Endodermal cell (in vitro differentiated cells): Measurements from ENCODE around the gene NFKB1. TPM values are rescaled to one million over a fixed set of nuclear protein-coding genes. Genes with fewer than 3 reads are reported as not detected.
A peak's percentile ranks its signal among the peaks of the same experiment; 100 is the strongest.
"Not testable (repeated sequence)": the region's sequence is repeated elsewhere in the genome, so short reads cannot be mapped to it uniquely, and the experiment has no call there.

Experiments
- DNase-seq: peaks from one replicate; pipeline ENCODE4 v3.0.0-alpha.2; 2017
- H3K27ac ChIP-seq: 2 replicates; pipeline ENCODE4 v1.5.1; 2013; ENCODE audit warnings: mild to moderate bottlenecking, low read depth, low read length, moderate library complexity
- H3K27me3 ChIP-seq: 2 replicates; pipeline ENCODE4 v1.6.1; 2013; ENCODE audit warnings: mild to moderate bottlenecking, low read length, moderate library complexity; ENCODE audit not compliant: insufficient read depth, control insufficient read depth, poor library complexity, severe bottlenecking
- H3K36me3 ChIP-seq: 2 replicates; pipeline ENCODE4 v1.7.0; 2013; ENCODE audit warnings: mild to moderate bottlenecking, low read length, moderate library complexity; ENCODE audit not compliant: control insufficient read depth, insufficient read depth
- H3K4me1 ChIP-seq: one replicate; pipeline ENCODE4 v1.7.0; 2013; ENCODE audit warnings: low read length; ENCODE audit not compliant: control insufficient read depth, insufficient read depth
- H3K4me3 ChIP-seq: 2 replicates; pipeline ENCODE4 v1.5.1; 2013; ENCODE audit warnings: mild to moderate bottlenecking, low read length, moderate library complexity
- H3K9ac ChIP-seq: 2 replicates; pipeline ENCODE4 v1.6.1; 2013; ENCODE audit warnings: mild to moderate bottlenecking, low read length, moderate library complexity; ENCODE audit not compliant: poor library complexity, severe bottlenecking; ENCODE audit errors: extremely low read depth
- H3K9me3 ChIP-seq: 2 replicates; pipeline ENCODE4 v1.6.1; 2013; ENCODE audit warnings: mild to moderate bottlenecking, low read length, moderate library complexity; ENCODE audit not compliant: control insufficient read depth
- H3K27ac Mint-ChIP-seq: 2 replicates; pipeline ENCODE4 v1.8.0; 2020; ENCODE audit warnings: mixed read lengths
- H3K27me3 Mint-ChIP-seq: 2 replicates; pipeline ENCODE4 v1.8.0; 2021; ENCODE audit warnings: mild to moderate bottlenecking, mixed read lengths; ENCODE audit not compliant: insufficient read depth
- H3K36me3 Mint-ChIP-seq: 2 replicates; pipeline ENCODE4 v1.8.0; 2020; ENCODE audit warnings: low read depth, mixed read lengths
- H3K4me1 Mint-ChIP-seq: 2 replicates; pipeline ENCODE4 v1.8.0; 2020; ENCODE audit warnings: mixed read lengths
- H3K4me3 Mint-ChIP-seq: 2 replicates; pipeline ENCODE4 v1.8.0; 2020; ENCODE audit warnings: mild to moderate bottlenecking, moderate library complexity, mixed read lengths
- H3K9me3 Mint-ChIP-seq: 2 replicates; pipeline ENCODE4 v1.8.0; 2020; ENCODE audit warnings: mild to moderate bottlenecking, mixed read lengths
- CTCF ChIP-seq: fragments of 200-600 bp; sonication (generic); conservative IDR thresholded peaks from 2 replicates; pipeline ENCODE4 v1.5.0; 2021; ENCODE audit warnings: antibody characterized with exemption, mild to moderate bottlenecking
- WGBS, 2 experiments: methylation state at CpG; one replicate each; pipeline versions ENCODE4 v1.1.5 to v1.1.7; 2013; ENCODE audit warnings: missing lambda C conversion rate in 2 of 2, mixed read lengths in 1 of 2; ENCODE audit not compliant: insufficient coverage in 1 of 2, insufficient read length in 1 of 2; 5-methylcytosine and 5-hydroxymethylcytosine counted together
- total RNA-seq, 2 donors: library from RNA; stranded (reverse); fragmentation: NEBNext Ultra II Directional in 1 of 2; extraction: Animal tissue kit (Norgen Biotek cat#: 25700) in 1 of 2; gene quantifications; 2 replicates in 1 of 2; 3 replicates in 1 of 2; pipeline ENCODE4 v1.2.1, GENCODE V29; 2021

Gene NFKB1
- total RNA-seq, 2 donors from 2014 or later, result 4.4 to 5.6 TPM

- Mint-ChIP-seq H3K4me1 (peaks cover 4% of the 10 kb centered on the region), H3K9me3 (no peaks in the 10 kb centered on the region), H3K4me3 (no peak overlapping the region), H3K27ac (peak overlapping the region; percentile 5), H3K27me3 (no peaks in the 10 kb centered on the region), H3K36me3 (peaks cover 11% of the 10 kb centered on the region)
- Histone ChIP-seq H3K4me3 (no peak overlapping the region), H3K36me3 (peaks cover 9% of the 10 kb centered on the region), H3K27me3 (no peaks in the 10 kb centered on the region), H3K9me3 (no peaks in the 10 kb centered on the region), H3K9ac (no peak overlapping the region), H3K4me1 (no peaks in the 10 kb centered on the region), H3K27ac (no peak overlapping the region)
- WGBS, 2 experiments, result 86 to 90% methylated on average over 6 to 11 of the region's 11 CpGs
- DNase-seq, result peak; percentile 50
- no peak for TF ChIP-seq CTCF
These were observed 111.7 kb downstream of the NFKB1 start for GRCh38 chr4:102612824-102613366.

DNA sequence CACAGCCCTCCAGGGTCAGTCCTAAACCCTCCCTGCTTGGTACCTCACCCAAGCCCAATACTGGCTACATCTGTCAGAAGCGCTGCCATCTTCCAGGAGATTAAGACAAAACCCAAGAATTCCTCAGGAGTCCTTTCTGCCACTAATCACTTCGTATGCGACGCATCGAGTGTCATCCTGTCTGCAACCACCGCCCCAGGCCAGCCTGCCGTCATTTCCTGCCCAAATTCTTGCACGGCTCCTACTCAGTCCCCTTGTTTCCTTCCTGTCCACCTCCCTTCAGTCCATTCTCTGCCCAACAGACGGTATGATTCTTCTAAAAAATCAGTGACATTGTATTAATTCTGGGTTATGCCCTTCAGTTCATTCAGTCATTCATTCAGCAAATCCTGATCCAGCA lies 113.6 kb downstream of the NFKB1 start:
- 89 to 94% methylated on average over 4 to 9 of the region's 9 CpGs for WGBS, 2 experiments
- H3K27ac Mint-ChIP-seq, result peak overlapping the region; percentile 19
- H3K36me3 Mint-ChIP-seq, result peaks cover 8% of the 10 kb centered on the region
- TF ChIP-seq CTCF, result no peak
- no peaks in the 10 kb centered on the region for H3K27me3 Mint-ChIP-seq
- H3K9me3 Mint-ChIP-seq, result no peaks in the 10 kb centered on the region
- no peaks in the 10 kb centered on the region for H3K9me3 ChIP-seq
- H3K27me3 ChIP-seq, result no peaks in the 10 kb centered on the region
- peak; percentile 55 for DNase-seq
- no peak overlapping the region for H3K27ac ChIP-seq
- H3K36me3 ChIP-seq, result peaks cover 9% of the 10 kb centered on the region
- H3K4me1 Mint-ChIP-seq, result peaks cover 4% of the 10 kb centered on the region
- no peak overlapping the region for H3K4me3 ChIP-seq
- H3K4me1 ChIP-seq, result no peaks in the 10 kb centered on the region
- H3K9ac ChIP-seq, result no peak overlapping the region
- H3K4me3 Mint-ChIP-seq, result no peak overlapping the region

DNA sequence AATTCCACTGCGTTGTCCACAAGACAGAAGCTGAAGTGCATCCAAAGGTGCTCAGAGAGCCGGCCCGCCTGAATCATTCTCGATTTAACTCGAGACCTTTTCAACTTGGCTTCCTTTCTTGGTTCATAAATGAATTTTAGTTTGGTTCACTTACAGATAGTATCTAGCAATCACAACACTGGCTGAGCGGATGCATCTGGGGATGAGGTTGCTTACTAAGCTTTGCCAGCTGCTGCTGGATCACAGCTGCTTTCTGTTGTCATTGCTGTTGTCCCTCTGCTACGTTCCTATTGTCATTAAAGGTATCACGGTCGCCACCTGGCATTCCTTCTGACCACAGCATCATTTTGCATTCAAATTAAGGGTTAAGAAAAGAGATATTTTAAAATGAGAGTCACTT lies 115.5 kb downstream of the NFKB1 start:
- no peak for DNase-seq
- Histone ChIP-seq H3K36me3 (no peaks in the 10 kb centered on the region), H3K4me3 (no peak overlapping the region), H3K27me3 (no peaks in the 10 kb centered on the region), H3K9me3 (no peaks in the 10 kb centered on the region), H3K9ac (no peak overlapping the region), H3K27ac (no peak overlapping the region), H3K4me1 (no peaks in the 10 kb centered on the region)
- Mint-ChIP-seq H3K27ac (no peak overlapping the region), H3K27me3 (no peaks in the 10 kb centered on the region), H3K4me1 (peaks cover 4% of the 10 kb centered on the region), H3K36me3 (peaks cover 5% of the 10 kb centered on the region), H3K9me3 (no peaks in the 10 kb centered on the region), H3K4me3 (no peak overlapping the region)
- TF ChIP-seq CTCF, result peak; percentile 23
- WGBS, 2 experiments, result 88 to 93% methylated on average over 6 to 9 of the region's 9 CpGs

- H3K4me3 Mint-ChIP-seq, H3K9me3 Mint-ChIP-seq: not testable (repeated sequence)
- 88 to 93% methylated on average over 4 to 9 of the region's 9 CpGs for WGBS, 2 experiments
These were observed 117.9 kb downstream of the NFKB1 start for GRCh38 chr4:102619021-102619420.

GRCh38 chr4:102619776-102620631 lies 118.8 kb downstream of the NFKB1 start:
- not testable (repeated sequence) for H3K9me3 Mint-ChIP-seq, H3K4me3 Mint-ChIP-seq, H3K9me3 ChIP-seq, H3K36me3 ChIP-seq, H3K27ac ChIP-seq, H3K27me3 Mint-ChIP-seq, H3K27ac Mint-ChIP-seq, H3K9ac ChIP-seq, H3K4me1 ChIP-seq, H3K36me3 Mint-ChIP-seq, H3K4me3 ChIP-seq, H3K27me3 ChIP-seq, H3K4me1 Mint-ChIP-seq
- peak; percentile 61 for DNase-seq
- WGBS, 2 experiments, result 60 to 90% methylated on average over 1 to 4 of the region's 4 CpGs

More at GRCh38 chr4:102619021-102619420, 117.9 kb downstream of the NFKB1 start:
- H3K4me1 Mint-ChIP-seq, H3K27me3 Mint-ChIP-seq, H3K36me3 ChIP-seq, H3K4me1 ChIP-seq, H3K9me3 ChIP-seq, H3K27ac Mint-ChIP-seq, H3K27ac ChIP-seq, H3K4me3 ChIP-seq, DNase-seq, H3K27me3 ChIP-seq, H3K36me3 Mint-ChIP-seq, H3K9ac ChIP-seq: not testable (repeated sequence)
